A673 (cell line): ENCODE measurements around the gene ACP7.
"Not testable (repeated sequence)": the region's sequence is repeated elsewhere in the genome, so short reads cannot be mapped to it uniquely, and the experiment has no call there.

Source experiments
- CTCF ChIP-seq: fragments of 300-800, 200-600 bp; sonication (generic); conservative IDR thresholded peaks from 2 replicates; pipeline ENCODE4 v1.5.1; 2017; ENCODE audit warnings: low read depth, mild to moderate bottlenecking, antibody characterized with exemption, low read length, moderate library complexity, mixed read lengths
- EZH2 ChIP-seq: fragments of 200-600 bp; sonication (generic); IDR thresholded peaks from 2 replicates; pipeline ENCODE4 v1.6.1; 2017; ENCODE audit warnings: borderline replicate concordance, low read depth, mild to moderate bottlenecking, mixed read lengths, antibody characterized with exemption, low read length; ENCODE audit not compliant: poor library complexity, severe bottlenecking

DNA sequence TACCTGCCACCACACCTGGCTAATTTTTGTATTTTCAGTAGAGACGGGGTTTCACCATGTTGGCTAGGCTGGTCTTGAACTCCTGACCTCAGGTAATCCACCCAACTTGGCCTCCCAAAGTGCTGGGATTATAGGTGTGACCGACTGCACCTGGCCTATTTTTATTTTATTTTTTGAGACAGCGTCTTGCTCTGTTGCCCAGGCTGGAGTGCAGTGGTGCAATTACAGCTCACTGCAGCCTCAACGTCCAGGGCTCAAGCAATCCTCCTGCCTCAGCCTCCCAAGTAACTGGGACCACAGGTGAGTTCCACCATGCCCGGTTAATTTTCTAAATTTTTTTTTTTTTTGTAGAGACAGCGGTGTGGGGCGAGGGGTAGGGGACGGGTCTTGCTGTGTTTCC, 32.9 kb downstream of the ACP7 start:
- TF ChIP-seq CTCF, EZH2: not testable (repeated sequence)
